Panc1 (cell line): ENCODE measurements around the gene ST6GALNAC6.

ENCODE experiments used
- CTCF ChIP-seq: fragments of 450-650 bp; IDR thresholded peaks from 2 replicates; pipeline ENCODE4 v1.5.1; 2017; ENCODE audit warnings: mild to moderate bottlenecking
- POLR2AphosphoS5 ChIP-seq: IDR thresholded peaks from 2 replicates; pipeline ENCODE4 v1.6.1; 2012; ENCODE audit warnings: mild to moderate bottlenecking, low read depth, low read length, moderate library complexity
- REST ChIP-seq, 2 experiments: IDR thresholded peaks; 2 replicates each; pipeline ENCODE4 v1.6.1; 2011 to 2012; ENCODE audit warnings: low read depth in 2 of 2, control low read depth in 1 of 2, low read length in 1 of 2, mild to moderate bottlenecking in 1 of 2, moderate library complexity in 1 of 2; ENCODE audit not compliant: insufficient read depth in 1 of 2
- SIN3A ChIP-seq: IDR thresholded peaks from 2 replicates; pipeline ENCODE4 v1.6.1; 2012; ENCODE audit warnings: low read depth, mild to moderate bottlenecking, low read length, moderate library complexity, borderline replicate concordance; ENCODE audit not compliant: insufficient read depth
- TCF7L2 ChIP-seq: IDR thresholded peaks from 2 replicates; pipeline ENCODE4 v1.6.1; 2011; ENCODE audit warnings: mild to moderate bottlenecking, low read depth, low read length, inconsistent platforms

GRCh38 chr9:127887792-127888191 lies 11.6 kb downstream of the ST6GALNAC6 start:
- TF ChIP-seq CTCF (no peak), POLR2AphosphoS5 (no peak), SIN3A (no peak), REST (IDR thresholded peaks at IDR 0.05; ENCODE audit: insufficient read depth in 1 of 2, low read depth in 2 of 2, low read length in 1 of 2) (no peak), TCF7L2 (no peak)
